Endodermal cell (in vitro differentiated cells): ENCODE measurements around the gene TRABD. TPM values are rescaled to one million over a fixed set of nuclear protein-coding genes. Genes with fewer than 3 reads are reported as not detected.
A peak's percentile ranks its signal among the peaks of the same experiment; 100 is the strongest.

Experiments used
- DNase-seq: peaks from one replicate; pipeline ENCODE4 v3.0.0-alpha.2; 2017
- H3K27ac ChIP-seq: 2 replicates; pipeline ENCODE4 v1.5.1; 2013; ENCODE audit warnings: mild to moderate bottlenecking, low read depth, low read length, moderate library complexity
- H3K27me3 ChIP-seq: 2 replicates; pipeline ENCODE4 v1.6.1; 2013; ENCODE audit warnings: mild to moderate bottlenecking, low read length, moderate library complexity; ENCODE audit not compliant: insufficient read depth, control insufficient read depth, poor library complexity, severe bottlenecking
- H3K36me3 ChIP-seq: 2 replicates; pipeline ENCODE4 v1.7.0; 2013; ENCODE audit warnings: mild to moderate bottlenecking, low read length, moderate library complexity; ENCODE audit not compliant: control insufficient read depth, insufficient read depth
- H3K4me1 ChIP-seq: one replicate; pipeline ENCODE4 v1.7.0; 2013; ENCODE audit warnings: low read length; ENCODE audit not compliant: control insufficient read depth, insufficient read depth
- H3K4me3 ChIP-seq: 2 replicates; pipeline ENCODE4 v1.5.1; 2013; ENCODE audit warnings: mild to moderate bottlenecking, low read length, moderate library complexity
- H3K9ac ChIP-seq: 2 replicates; pipeline ENCODE4 v1.6.1; 2013; ENCODE audit warnings: mild to moderate bottlenecking, low read length, moderate library complexity; ENCODE audit not compliant: poor library complexity, severe bottlenecking; ENCODE audit errors: extremely low read depth
- H3K9me3 ChIP-seq: 2 replicates; pipeline ENCODE4 v1.6.1; 2013; ENCODE audit warnings: mild to moderate bottlenecking, low read length, moderate library complexity; ENCODE audit not compliant: control insufficient read depth
- H3K27ac Mint-ChIP-seq: 2 replicates; pipeline ENCODE4 v1.8.0; 2020; ENCODE audit warnings: mixed read lengths
- H3K27me3 Mint-ChIP-seq: 2 replicates; pipeline ENCODE4 v1.8.0; 2021; ENCODE audit warnings: mild to moderate bottlenecking, mixed read lengths; ENCODE audit not compliant: insufficient read depth
- H3K36me3 Mint-ChIP-seq: 2 replicates; pipeline ENCODE4 v1.8.0; 2020; ENCODE audit warnings: low read depth, mixed read lengths
- H3K4me1 Mint-ChIP-seq: 2 replicates; pipeline ENCODE4 v1.8.0; 2020; ENCODE audit warnings: mixed read lengths
- H3K4me3 Mint-ChIP-seq: 2 replicates; pipeline ENCODE4 v1.8.0; 2020; ENCODE audit warnings: mild to moderate bottlenecking, moderate library complexity, mixed read lengths
- H3K9me3 Mint-ChIP-seq: 2 replicates; pipeline ENCODE4 v1.8.0; 2020; ENCODE audit warnings: mild to moderate bottlenecking, mixed read lengths
- CTCF ChIP-seq: fragments of 200-600 bp; sonication (generic); conservative IDR thresholded peaks from 2 replicates; pipeline ENCODE4 v1.5.0; 2021; ENCODE audit warnings: antibody characterized with exemption, mild to moderate bottlenecking
- WGBS, 2 experiments: methylation state at CpG; one replicate each; pipeline versions ENCODE4 v1.1.5 to v1.1.7; 2013; ENCODE audit warnings: missing lambda C conversion rate in 2 of 2, mixed read lengths in 1 of 2; ENCODE audit not compliant: insufficient coverage in 1 of 2, insufficient read length in 1 of 2; 5-methylcytosine and 5-hydroxymethylcytosine counted together
- total RNA-seq, 2 donors: library from RNA; stranded (reverse); fragmentation: NEBNext Ultra II Directional in 1 of 2; extraction: Animal tissue kit (Norgen Biotek cat#: 25700) in 1 of 2; gene quantifications; 2 replicates in 1 of 2; 3 replicates in 1 of 2; pipeline ENCODE4 v1.2.1, GENCODE V29; 2021

TRABD gene
- total RNA-seq, 2 donors from 2014 or later: 49.6 to 56.4 TPM

DNA sequence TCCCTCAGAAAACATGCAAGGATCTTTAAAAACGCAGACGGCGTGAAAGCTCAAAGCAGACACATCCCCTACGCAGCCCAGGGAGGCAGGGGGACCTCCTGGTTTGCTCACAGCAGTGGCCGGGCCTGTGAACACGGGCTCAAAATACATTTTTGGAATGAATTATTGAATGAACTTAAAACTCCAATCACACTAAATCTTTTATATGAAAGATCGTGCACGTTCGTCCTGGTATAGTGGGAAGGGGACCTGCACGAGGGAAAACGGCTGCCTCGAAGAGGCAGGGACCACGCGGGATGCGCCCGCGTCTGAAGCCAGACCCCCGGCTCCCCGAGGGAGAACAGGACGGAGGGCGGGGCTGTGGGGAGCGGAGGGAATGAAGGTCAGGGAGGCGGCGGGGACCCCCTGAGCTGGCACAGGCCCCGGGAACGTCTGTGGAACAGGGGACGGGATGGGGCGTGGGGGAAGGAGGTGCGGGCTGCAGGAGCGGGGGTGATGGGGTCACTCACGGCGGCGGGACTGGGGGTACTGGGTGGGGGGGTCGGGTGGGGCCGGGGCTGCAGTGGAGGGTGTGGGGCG lies 16.4 kb upstream of the TRABD start:
- Histone ChIP-seq H3K36me3 (no peaks in the 10 kb centered on the region), H3K4me1 (no peaks in the 10 kb centered on the region), H3K4me3 (no peak overlapping the region), H3K27me3 (peaks cover 25% of the 10 kb centered on the region), H3K9ac (no peak overlapping the region), H3K9me3 (no peaks in the 10 kb centered on the region), H3K27ac (no peak overlapping the region)
- Mint-ChIP-seq H3K27me3 (peaks cover 34% of the 10 kb centered on the region), H3K4me3 (peak overlapping the region; percentile 75), H3K9me3 (peaks cover 3% of the 10 kb centered on the region), H3K27ac (no peak overlapping the region), H3K36me3 (no peaks in the 10 kb centered on the region), H3K4me1 (no peaks in the 10 kb centered on the region)
- WGBS, 2 experiments: 29 to 33% methylated on average over 3 to 30 of the region's 36 CpGs
- TF ChIP-seq CTCF: no peak
- DNase-seq: no peak

GRCh38 chr22:50169774-50170341 lies 15.9 kb upstream of the TRABD start:
- no peaks in the 10 kb centered on the region for H3K36me3 Mint-ChIP-seq
- Histone ChIP-seq H3K27me3 (peaks cover 25% of the 10 kb centered on the region), H3K36me3 (no peaks in the 10 kb centered on the region), H3K4me1 (no peaks in the 10 kb centered on the region), H3K4me3 (no peak overlapping the region), H3K27ac (no peak overlapping the region), H3K9me3 (no peaks in the 10 kb centered on the region), H3K9ac (no peak overlapping the region)
- TF ChIP-seq CTCF: peak; percentile 27
- no peak overlapping the region for H3K27ac Mint-ChIP-seq
- 0% methylated on average over 64 of the region's 70 CpGs; no CpG with 5 or more reads in 1 of the 2 experiments for WGBS, 2 experiments
- H3K4me3 Mint-ChIP-seq: peak overlapping the region; percentile 75
- H3K9me3 Mint-ChIP-seq: peaks cover 3% of the 10 kb centered on the region
- peak; percentile 78 for DNase-seq
- H3K4me1 Mint-ChIP-seq: no peaks in the 10 kb centered on the region
- peaks cover 34% of the 10 kb centered on the region for H3K27me3 Mint-ChIP-seq

GRCh38 chr22:50170453-50171318 lies 15.0 kb upstream of the TRABD start, which contains the start of gene PANX2:
Gene PANX2, plus strand, starts transcription at chr22:50170731. Its CDS starts 0 bp downstream, at chr22:50170731.
- H3K4me1 ChIP-seq: no peaks in the 10 kb centered on the region
- Mint-ChIP-seq H3K9me3 (peaks cover 3% of the 10 kb centered on the region), H3K36me3 (no peaks in the 10 kb centered on the region), H3K4me3 (peak within 1 kb of the TSS; percentile 75), H3K27ac (peak within 1 kb of the TSS; percentile 52), H3K27me3 (peaks cover 34% of the 10 kb centered on the region), H3K4me1 (no peaks in the 10 kb centered on the region)
- no peak for TF ChIP-seq CTCF
- H3K9me3 ChIP-seq: no peaks in the 10 kb centered on the region
- H3K27me3 ChIP-seq: peaks cover 25% of the 10 kb centered on the region
- no peak within 1 kb of the TSS for H3K27ac ChIP-seq
- peak; percentile 74 for DNase-seq
- peak within 1 kb of the TSS; percentile 69 for H3K4me3 ChIP-seq
- WGBS, 2 experiments: 6 to 16% methylated on average over 31 to 86 of the region's 105 CpGs
- H3K9ac ChIP-seq: no peak within 1 kb of the TSS
- no peaks in the 10 kb centered on the region for H3K36me3 ChIP-seq
